Duodenal mucosa (tissue), 2 donors: ENCODE data around the gene PWWP2B.

Experiments used
- H3K27ac ChIP-seq: one replicate; pipeline ENCODE4 v1.7.0; 2013; ENCODE audit warnings: low read depth, low read length
- H3K27me3 ChIP-seq, 2 donors: one replicate each; pipeline ENCODE4 v1.7.0; 2013; ENCODE audit warnings: low read length in 2 of 2, control low read depth in 1 of 2; ENCODE audit not compliant: insufficient read depth in 2 of 2, control insufficient read depth in 1 of 2
- H3K36me3 ChIP-seq, 2 donors: one replicate each; pipeline ENCODE4 v1.7.0; 2013; ENCODE audit warnings: low read length in 2 of 2, control low read depth in 1 of 2; ENCODE audit not compliant: insufficient read depth in 2 of 2, control insufficient read depth in 1 of 2
- H3K4me1 ChIP-seq, 2 donors: one replicate each; pipeline ENCODE4 v1.7.0; 2013; ENCODE audit warnings: low read length in 2 of 2, control low read depth in 1 of 2; ENCODE audit not compliant: insufficient read depth in 2 of 2, control insufficient read depth in 1 of 2
- H3K4me3 ChIP-seq, 2 donors: one replicate each; pipeline ENCODE4 v1.7.0; 2013; ENCODE audit warnings: low read length in 2 of 2, low read depth in 1 of 2
- H3K9ac ChIP-seq, 2 donors: one replicate each; pipeline ENCODE4 v1.7.0; 2013; ENCODE audit warnings: low read length in 2 of 2, low read depth in 1 of 2
- H3K9me3 ChIP-seq, 2 donors: one replicate each; pipeline ENCODE4 v1.7.0; 2013; ENCODE audit warnings: low read length in 2 of 2, control low read depth in 1 of 2; ENCODE audit not compliant: control insufficient read depth in 1 of 2

Gene PWWP2B

GRCh38 chr10:132417957-132418441, 21.0 kb downstream of the PWWP2B start:
- Histone ChIP-seq H3K27ac (no peak overlapping the region), H3K9ac (peak overlapping the region in 1 of 2 donors; percentile 65), H3K4me3 (no peak overlapping the region), H3K36me3 (peaks cover 0 to 6% of the 10 kb centered on the region in 2 donors), H3K4me1 (peaks cover 36 to 55% of the 10 kb centered on the region in 2 donors), H3K9me3 (no peaks in the 10 kb centered on the region), H3K27me3 (no peaks in the 10 kb centered on the region)

- Histone ChIP-seq H3K9ac (peak overlapping the region; percentile 64 to 65), H3K27ac (peak overlapping the region; percentile 73), H3K4me1 (peaks cover 40 to 63% of the 10 kb centered on the region in 2 donors), H3K36me3 (peaks cover 0 to 6% of the 10 kb centered on the region in 2 donors), H3K27me3 (no peaks in the 10 kb centered on the region), H3K4me3 (no peak overlapping the region), H3K9me3 (no peaks in the 10 kb centered on the region)
These were observed 21.8 kb downstream of the PWWP2B start for GRCh38 chr10:132418527-132419416.

GRCh38 chr10:132419538-132420468, 22.8 kb downstream of the PWWP2B start:
- Histone ChIP-seq H3K4me1 (peaks cover 40 to 63% of the 10 kb centered on the region in 2 donors), H3K9ac (no peak overlapping the region), H3K9me3 (no peaks in the 10 kb centered on the region), H3K27me3 (no peaks in the 10 kb centered on the region), H3K4me3 (no peak overlapping the region), H3K36me3 (peaks cover 0 to 6% of the 10 kb centered on the region in 2 donors), H3K27ac (peak overlapping the region; percentile 58)

- H3K9me3 ChIP-seq = no peaks in the 10 kb centered on the region
- no peak overlapping the region for H3K9ac ChIP-seq
- peaks cover 40 to 63% of the 10 kb centered on the region in 2 donors for H3K4me1 ChIP-seq
- no peaks in the 10 kb centered on the region for H3K27me3 ChIP-seq
- H3K27ac ChIP-seq = peak overlapping the region; percentile 25
- no peak overlapping the region for H3K4me3 ChIP-seq
- peaks cover 0 to under 1% of the 10 kb centered on the region in 2 donors for H3K36me3 ChIP-seq
These were observed 23.5 kb downstream of the PWWP2B start for GRCh38 chr10:132420469-132420980.

DNA sequence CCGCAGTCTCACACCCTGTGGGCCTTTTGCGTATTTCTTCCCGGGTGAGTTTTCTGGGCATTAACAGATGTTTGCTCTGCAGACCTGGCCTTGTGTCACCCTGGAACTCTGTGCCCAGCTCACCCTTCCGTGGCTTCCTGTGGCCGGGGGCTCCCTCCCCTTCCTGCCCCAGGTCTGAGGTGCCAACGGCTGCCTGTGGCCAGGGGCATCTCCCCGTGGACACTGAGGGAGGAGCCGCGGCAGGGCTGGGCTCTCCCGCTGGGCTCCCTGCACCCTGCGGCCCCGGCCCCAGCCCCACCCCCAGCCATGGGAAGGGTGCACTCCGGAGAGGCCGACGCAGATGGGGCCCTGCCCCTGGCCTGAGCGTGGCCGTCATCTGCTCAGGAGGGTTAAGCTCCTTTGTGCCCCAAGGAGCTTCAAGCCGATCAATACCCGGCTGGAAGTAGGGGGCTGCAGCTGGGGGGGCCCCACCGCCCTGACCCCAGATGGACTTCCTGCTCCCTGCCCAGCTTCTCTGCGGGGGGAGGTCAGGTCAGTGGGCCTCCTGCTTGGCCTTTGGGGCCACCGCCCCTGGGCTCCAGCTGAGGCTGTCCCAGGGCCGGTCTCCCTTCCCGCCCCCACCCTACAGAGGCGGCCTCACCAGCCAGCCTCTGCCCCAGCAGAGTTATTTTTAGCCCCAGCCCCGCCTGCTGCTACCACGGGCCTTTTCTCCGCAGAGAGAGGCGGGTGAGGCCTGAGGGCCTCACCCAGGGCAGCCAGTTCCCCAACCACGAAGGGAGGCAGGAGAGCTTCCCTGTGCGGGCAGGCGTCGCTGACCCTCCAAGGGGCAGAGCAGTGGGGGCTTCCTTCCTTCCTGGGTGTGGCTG, 24.2 kb downstream of the PWWP2B start:
- peak overlapping the region in 1 of 2 donors; percentile 30 for H3K4me3 ChIP-seq
- H3K9me3 ChIP-seq = no peaks in the 10 kb centered on the region
- no peaks in the 10 kb centered on the region for H3K36me3 ChIP-seq
- H3K27ac ChIP-seq = peak overlapping the region; percentile 70
- peak overlapping the region; percentile 54 to 60 for H3K9ac ChIP-seq
- no peaks in the 10 kb centered on the region for H3K27me3 ChIP-seq
- H3K4me1 ChIP-seq = peaks cover 40 to 63% of the 10 kb centered on the region in 2 donors

- Histone ChIP-seq H3K4me3 (peak overlapping the region in 1 of 2 donors; percentile 30), H3K9me3 (no peaks in the 10 kb centered on the region), H3K9ac (peak overlapping the region; percentile 54 to 60), H3K27ac (peak overlapping the region; percentile 70), H3K27me3 (no peaks in the 10 kb centered on the region), H3K36me3 (no peaks in the 10 kb centered on the region), H3K4me1 (peaks cover 40 to 63% of the 10 kb centered on the region in 2 donors)
These were observed 25.1 kb downstream of the PWWP2B start for GRCh38 chr10:132421847-132422751.

GRCh38 chr10:132422903-132423825, 26.2 kb downstream of the PWWP2B start:
- Histone ChIP-seq H3K36me3 (peaks cover 0 to 4% of the 10 kb centered on the region in 2 donors), H3K4me3 (no peak overlapping the region), H3K27me3 (no peaks in the 10 kb centered on the region), H3K9ac (peak overlapping the region; percentile 10 to 27), H3K4me1 (peaks cover 36 to 53% of the 10 kb centered on the region in 2 donors), H3K27ac (peak overlapping the region; percentile 1), H3K9me3 (no peaks in the 10 kb centered on the region)
